Measurements from ENCODE around the gene APOLD1.

DNA sequence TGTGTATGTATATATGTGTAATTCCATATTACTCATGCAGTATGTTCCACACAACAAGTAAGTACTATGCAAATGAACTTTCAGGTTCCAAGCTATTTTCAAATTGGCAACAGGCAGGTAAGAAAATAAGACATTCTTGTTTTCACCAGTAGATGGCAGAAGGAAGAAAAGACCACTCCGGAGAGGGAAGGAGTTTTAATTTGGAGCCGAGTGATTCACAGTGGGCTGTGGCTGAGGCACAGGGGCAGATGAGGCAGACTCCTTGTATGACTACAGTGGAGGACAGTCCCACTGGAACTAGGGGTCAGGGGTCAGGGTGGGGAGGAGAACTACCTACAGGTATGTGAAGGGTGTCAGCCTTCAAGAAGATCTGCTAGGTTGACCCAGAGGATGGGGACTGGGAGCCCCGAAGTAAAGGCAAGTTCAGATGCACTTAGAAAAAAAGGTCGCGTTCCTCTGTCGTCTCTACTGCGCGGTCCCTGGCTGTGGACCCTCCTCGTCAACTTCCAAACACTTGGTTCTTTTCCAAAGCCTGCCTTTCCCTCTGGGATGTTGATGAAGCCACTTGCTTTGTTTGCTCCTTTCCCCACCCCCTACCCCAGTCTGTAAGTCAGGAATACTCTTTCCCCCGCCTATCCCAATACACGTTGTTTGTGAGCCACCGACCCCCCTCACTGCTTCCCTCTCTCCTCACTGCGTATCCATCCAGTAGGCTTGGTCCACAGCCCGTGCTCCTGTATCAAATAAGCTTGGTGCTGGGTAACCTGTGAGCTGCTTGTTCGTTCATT, 51.8 kb downstream of the APOLD1 start:
- TF ChIP-seq, protein P1, sequence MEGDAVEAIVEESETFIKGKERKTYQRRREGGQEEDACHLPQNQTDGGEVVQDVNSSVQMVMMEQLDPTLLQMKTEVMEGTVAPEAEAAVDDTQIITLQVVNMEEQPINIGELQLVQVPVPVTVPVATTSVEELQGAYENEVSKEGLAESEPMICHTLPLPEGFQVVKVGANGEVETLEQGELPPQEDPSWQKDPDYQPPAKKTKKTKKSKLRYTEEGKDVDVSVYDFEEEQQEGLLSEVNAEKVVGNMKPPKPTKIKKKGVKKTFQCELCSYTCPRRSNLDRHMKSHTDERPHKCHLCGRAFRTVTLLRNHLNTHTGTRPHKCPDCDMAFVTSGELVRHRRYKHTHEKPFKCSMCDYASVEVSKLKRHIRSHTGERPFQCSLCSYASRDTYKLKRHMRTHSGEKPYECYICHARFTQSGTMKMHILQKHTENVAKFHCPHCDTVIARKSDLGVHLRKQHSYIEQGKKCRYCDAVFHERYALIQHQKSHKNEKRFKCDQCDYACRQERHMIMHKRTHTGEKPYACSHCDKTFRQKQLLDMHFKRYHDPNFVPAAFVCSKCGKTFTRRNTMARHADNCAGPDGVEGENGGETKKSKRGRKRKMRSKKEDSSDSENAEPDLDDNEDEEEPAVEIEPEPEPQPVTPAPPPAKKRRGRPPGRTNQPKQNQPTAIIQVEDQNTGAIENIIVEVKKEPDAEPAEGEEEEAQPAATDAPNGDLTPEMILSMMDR (IDR thresholded peaks at IDR 0.05) = peak in 5 of 6 experiments; percentile 33 to 76 (median 51)
- TF ChIP-seq POLR2AphosphoS5 (IDR thresholded peaks at IDR 0.05) = no peak
- TF ChIP-seq POLR2A (IDR thresholded peaks at IDR 0.05) = no peak
- no peak for TF ChIP-seq EP300 (IDR thresholded peaks at IDR 0.05)
